A549 (cell line): ENCODE measurements around the gene MYEF2. TPM values are rescaled to one million over a fixed set of nuclear protein-coding genes. Genes with fewer than 3 reads are reported as not detected.

Source experiments
- ATAC-seq, 2 experiments: fragments of 200-7000 bp in 1 of 2; fragments of >200 bp in 1 of 2; cut with Nextera tagmentation in 1 of 2; cut with Tn5 transposase in 1 of 2; 3 replicates each; pipeline versions ENCODE4 v1.8.0 to v1.9.1; 2018 to 2020; ENCODE audit warnings: mild to moderate bottlenecking in 1 of 2, moderate library complexity in 1 of 2
- CTCF ChIA-PET: fragments of 300-600 bp; sonication (Branson Sonifier 250); formaldehyde crosslinking; extraction: SDS; loops from one replicate; lab custom pipeline; 2021; ENCODE audit warnings: antibody characterized with exemption, inconsistent platforms; lab: Yijun Ruan, JAX
- POLR2A ChIA-PET: fragments of 350-600 bp; formaldehyde crosslinking; extraction: SDS; loops from one replicate; lab custom pipeline; 2021; ENCODE audit warnings: antibody characterized with exemption, inconsistent platforms; lab: Yijun Ruan, JAX
- DNase-seq, 2 experiments: peaks; one replicate each; pipeline versions ENCODE4 v3.0.0 to v3.0.0-alpha.2; 2011 to 2016; ENCODE audit warnings: low read depth in 1 of 2, low spot score in 1 of 2
- FAIRE-seq: peaks from 2 replicates; lab custom pipeline; 2011; peaks lifted over from hg19 to GRCh38; lab: Jason Lieb, UNC
- H3K27ac ChIP-seq, 2 experiments: fragments of >200 bp; sonication (Bioruptor Twin); formaldehyde crosslinking; 3 replicates each; pipeline ENCODE4 v1.5.1; 2016 to 2017
- H3K4me1 ChIP-seq: fragments of >200 bp; sonication (Bioruptor Twin); formaldehyde crosslinking; 3 replicates; pipeline ENCODE4 v1.6.1; 2016
- H3K4me2 ChIP-seq: fragments of >200 bp; sonication (Bioruptor Twin); formaldehyde crosslinking; 3 replicates; pipeline ENCODE4 v1.6.1; 2016
- H3K4me3 ChIP-seq: fragments of >200 bp; sonication (Bioruptor Twin); formaldehyde crosslinking; 3 replicates; pipeline ENCODE4 v1.5.1; 2016
- H3K9me3 ChIP-seq: fragments of >200 bp; sonication (Bioruptor Twin); formaldehyde crosslinking; 3 replicates; pipeline ENCODE4 v1.6.1; 2016
- BHLHE40 ChIP-seq: IDR thresholded peaks from 2 replicates; pipeline ENCODE4 v1.6.1; 2012; ENCODE audit warnings: low read depth, low read length, inconsistent platforms
- CBX2 ChIP-seq: fragments of 200-600 bp; sonication (generic); IDR thresholded peaks from 2 replicates; pipeline ENCODE4 v1.6.1; 2016; ENCODE audit warnings: low read depth, mild to moderate bottlenecking, borderline replicate concordance
- CHD2 ChIP-seq: fragments of 150-350 bp; IDR thresholded peaks from 2 replicates; pipeline ENCODE4 v1.6.1; 2014; ENCODE audit warnings: low read length; ENCODE audit not compliant: partially characterized antibody
- EHF ChIP-seq: fragments of 250-450 bp; sonication (Bioruptor Pico); IDR thresholded peaks from 2 replicates; pipeline ENCODE4 v1.5.0; 2020; ENCODE audit warnings: mild to moderate bottlenecking
- EHMT2 ChIP-seq: fragments of 200-600 bp; sonication (generic); IDR thresholded peaks from 2 replicates; pipeline ENCODE4 v1.6.1; 2016; ENCODE audit warnings: antibody characterized with exemption, low read depth, mild to moderate bottlenecking, moderate library complexity
- EP300 ChIP-seq, 2 experiments: fragments of >200 bp; sonication (Bioruptor Twin); formaldehyde crosslinking; IDR thresholded peaks; 2 replicates in 1 of 2; 3 replicates in 1 of 2; pipeline ENCODE4 v1.6.1; 2016 to 2017
- FOSB ChIP-seq: fragments of 250-450 bp; sonication (Bioruptor Pico); IDR thresholded peaks from 2 replicates; pipeline ENCODE4 v1.5.0; 2020; ENCODE audit warnings: mild to moderate bottlenecking, moderate library complexity
- HOXB13 ChIP-seq: fragments of 250-450 bp; sonication (Bioruptor Pico); IDR thresholded peaks from 2 replicates; pipeline ENCODE4 v1.5.0; 2020; ENCODE audit warnings: low read depth, mild to moderate bottlenecking, moderate library complexity
- HOXB5 ChIP-seq: fragments of 250-450 bp; sonication (Bioruptor Pico); IDR thresholded peaks from 2 replicates; pipeline ENCODE4 v1.5.0; 2020; ENCODE audit warnings: mild to moderate bottlenecking, moderate library complexity
- JUN ChIP-seq, 2 experiments: fragments of >200 bp; sonication (Bioruptor Twin); formaldehyde crosslinking; IDR thresholded peaks; 2 replicates in 1 of 2; 3 replicates in 1 of 2; pipeline ENCODE4 v1.6.1; 2016 to 2017
- RARB ChIP-seq: fragments of 250-450 bp; sonication (Bioruptor Pico); IDR thresholded peaks from 2 replicates; pipeline ENCODE4 v1.8.0; 2021; ENCODE audit warnings: mild to moderate bottlenecking, moderate library complexity
- RNF2 ChIP-seq: fragments of 200-600 bp; sonication (generic); IDR thresholded peaks from 2 replicates; pipeline ENCODE4 v1.6.1; 2016; ENCODE audit warnings: low read depth, mild to moderate bottlenecking, antibody characterized with exemption, moderate library complexity, borderline replicate concordance
- TP53 ChIP-seq: fragments of 250-450 bp; sonication (Bioruptor Pico); IDR thresholded peaks from 2 replicates; pipeline ENCODE4 v1.5.0; 2021; ENCODE audit warnings: mild to moderate bottlenecking, moderate library complexity
- ZNF302 ChIP-seq: fragments of 250-450 bp; sonication (Bioruptor Pico); IDR thresholded peaks from 2 replicates; pipeline ENCODE4 v1.9.0; 2021; ENCODE audit warnings: inconsistent platforms, mild to moderate bottlenecking, moderate library complexity
- WGBS: methylation state at CpG from one replicate; pipeline ENCODE4 v1.1.6; 2017; ENCODE audit errors: missing lambda C conversion rate; 5-methylcytosine and 5-hydroxymethylcytosine counted together
- polyA plus RNA-seq, 4 experiments: library from polyadenylated mRNA; depleted of rRNA in 3 of 4; stranded (reverse); fragments of >200 nt; fragmentation: RNase III in 1 of 4; extraction: RNeasy Plus Mini Kit Qiagen cat#74134 plus additional on column Dnase treatment in 1 of 4; gene quantifications; 2 replicates in 3 of 4; 3 replicates in 1 of 4; pipeline ENCODE4 v1.2.3, GENCODE V29; 2011 to 2017
- TF ChIP-seq, protein P1 (sequence below): fragments of 150-350 bp; IDR thresholded peaks from 2 replicates; pipeline ENCODE4 v1.6.1; 2014; ENCODE audit warnings: low read depth, mild to moderate bottlenecking, low read length
- TF ChIP-seq, protein P2 (sequence below): fragments of 250-450 bp; sonication (Bioruptor Pico); IDR thresholded peaks from 2 replicates; pipeline ENCODE4 v1.5.0; 2021; ENCODE audit warnings: mild to moderate bottlenecking, moderate library complexity, borderline replicate concordance
- TF ChIP-seq, protein P3 (sequence below): fragments of >200 bp; sonication (Bioruptor Twin); formaldehyde crosslinking; IDR thresholded peaks from 3 replicates; pipeline ENCODE4 v1.5.1; 2016
- TF ChIP-seq, protein P4 (sequence below): fragments of >200 bp; sonication (Bioruptor Twin); formaldehyde crosslinking; IDR thresholded peaks from 3 replicates; pipeline ENCODE4 v1.6.1; 2016

The MYEF2 gene
- polyA plus RNA-seq, 2 of the 4 experiments (the other 2 are of a cell fraction) = 50.0 to 56.1 TPM

DNA sequence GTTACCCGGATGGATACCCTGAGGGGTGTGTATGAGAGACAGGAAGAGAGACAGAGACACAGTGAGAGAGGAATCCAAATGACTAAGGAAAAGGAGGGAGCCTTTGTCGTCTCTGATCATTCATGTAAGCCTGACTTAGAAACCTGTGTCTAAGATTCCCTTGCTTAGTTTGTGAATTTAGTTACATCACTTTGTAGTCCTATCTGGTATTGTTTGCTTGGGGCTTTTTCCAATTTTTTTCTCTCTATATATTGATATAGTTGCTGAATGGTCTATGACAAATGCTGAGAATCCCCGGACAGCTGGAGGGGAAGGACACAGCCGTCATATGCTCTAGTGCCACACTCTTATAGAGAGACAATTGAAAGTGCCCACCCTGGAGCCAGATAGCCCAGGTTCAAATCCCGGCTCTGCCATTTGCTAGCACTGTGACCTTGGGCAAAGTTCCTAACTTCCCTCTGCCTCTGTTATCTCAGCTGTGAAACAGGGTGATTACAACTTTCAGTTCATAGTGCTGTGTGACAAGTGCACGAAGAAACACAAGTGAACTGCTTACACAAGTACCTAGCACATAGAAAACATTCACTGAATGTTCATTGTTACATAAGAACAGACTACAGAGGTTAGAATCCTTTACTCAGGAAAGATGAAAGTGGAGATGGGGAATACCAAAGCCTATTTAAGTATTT, 51.3 kb downstream of the MYEF2 start:
- CTCF ChIA-PET = no interaction called here
- no peak for ATAC-seq

DNA sequence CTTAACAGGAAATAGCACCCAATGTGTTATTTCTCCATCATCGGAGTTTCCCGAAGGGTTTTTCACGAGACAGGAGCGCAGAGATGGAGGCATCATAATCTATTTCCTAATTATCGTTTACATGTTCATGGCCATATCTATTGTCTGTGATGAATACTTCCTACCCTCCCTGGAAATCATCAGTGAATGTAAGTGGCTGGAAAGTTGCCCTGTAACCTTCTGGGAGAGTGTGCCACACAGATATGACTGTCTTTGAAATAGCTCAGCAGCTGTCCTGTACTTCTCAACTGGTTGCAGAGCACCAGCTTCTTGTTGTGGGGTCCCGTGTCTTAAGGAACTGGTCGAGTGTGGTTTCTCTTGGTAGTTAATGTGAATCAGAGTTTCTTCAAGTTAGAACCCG, 56.2 kb downstream of the MYEF2 start:
- Histone ChIP-seq H3K9me3 (no peaks in the 10 kb centered on the region), H3K4me2 (no peak overlapping the region), H3K4me3 (no peak overlapping the region), H3K27ac (no peak overlapping the region), H3K4me1 (no peaks in the 10 kb centered on the region)
- 72% methylated on average over 8 of the region's 8 CpGs for WGBS
- ATAC-seq (no peak), DNase-seq (no peak), FAIRE-seq (no peak)
- CTCF ChIA-PET = interaction anchor here (0.5 to 1.5 kb wide), 3 partner anchors 10 to 740 kb away, joined by 3 to 5 read pairs (median 3); no protein-coding TSS in a partner anchor
- POLR2A ChIA-PET = no interaction called here
- TF ChIP-seq RNF2 = no peak
- no peak for TF ChIP-seq ZNF302
- no peak for TF ChIP-seq EHMT2
- TF ChIP-seq BHLHE40 = no peak
- no peak for TF ChIP-seq RARB
- TF ChIP-seq FOSB (CRISPR knock-in tag) = no peak
- TF ChIP-seq, protein P1, sequence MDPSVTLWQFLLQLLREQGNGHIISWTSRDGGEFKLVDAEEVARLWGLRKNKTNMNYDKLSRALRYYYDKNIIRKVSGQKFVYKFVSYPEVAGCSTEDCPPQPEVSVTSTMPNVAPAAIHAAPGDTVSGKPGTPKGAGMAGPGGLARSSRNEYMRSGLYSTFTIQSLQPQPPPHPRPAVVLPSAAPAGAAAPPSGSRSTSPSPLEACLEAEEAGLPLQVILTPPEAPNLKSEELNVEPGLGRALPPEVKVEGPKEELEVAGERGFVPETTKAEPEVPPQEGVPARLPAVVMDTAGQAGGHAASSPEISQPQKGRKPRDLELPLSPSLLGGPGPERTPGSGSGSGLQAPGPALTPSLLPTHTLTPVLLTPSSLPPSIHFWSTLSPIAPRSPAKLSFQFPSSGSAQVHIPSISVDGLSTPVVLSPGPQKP = no peak
- TF ChIP-seq, protein P2, sequence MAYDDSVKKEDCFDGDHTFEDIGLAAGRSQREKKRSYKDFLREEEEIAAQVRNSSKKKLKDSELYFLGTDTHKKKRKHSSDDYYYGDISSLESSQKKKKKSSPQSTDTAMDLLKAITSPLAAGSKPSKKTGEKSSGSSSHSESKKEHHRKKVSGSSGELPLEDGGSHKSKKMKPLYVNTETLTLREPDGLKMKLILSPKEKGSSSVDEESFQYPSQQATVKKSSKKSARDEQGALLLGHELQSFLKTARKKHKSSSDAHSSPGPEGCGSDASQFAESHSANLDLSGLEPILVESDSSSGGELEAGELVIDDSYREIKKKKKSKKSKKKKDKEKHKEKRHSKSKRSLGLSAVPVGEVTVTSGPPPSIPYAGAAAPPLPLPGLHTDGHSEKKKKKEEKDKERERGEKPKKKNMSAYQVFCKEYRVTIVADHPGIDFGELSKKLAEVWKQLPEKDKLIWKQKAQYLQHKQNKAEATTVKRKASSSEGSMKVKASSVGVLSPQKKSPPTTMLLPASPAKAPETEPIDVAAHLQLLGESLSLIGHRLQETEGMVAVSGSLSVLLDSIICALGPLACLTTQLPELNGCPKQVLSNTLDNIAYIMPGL (CRISPR knock-in tag) = no peak
- TF ChIP-seq JUN (IDR thresholded peaks at IDR 0.05) = no peak
- TF ChIP-seq HOXB13 = no peak
- TF ChIP-seq CHD2 = no peak
- TF ChIP-seq TP53 (CRISPR knock-in tag) = no peak
- TF ChIP-seq, protein P3, sequence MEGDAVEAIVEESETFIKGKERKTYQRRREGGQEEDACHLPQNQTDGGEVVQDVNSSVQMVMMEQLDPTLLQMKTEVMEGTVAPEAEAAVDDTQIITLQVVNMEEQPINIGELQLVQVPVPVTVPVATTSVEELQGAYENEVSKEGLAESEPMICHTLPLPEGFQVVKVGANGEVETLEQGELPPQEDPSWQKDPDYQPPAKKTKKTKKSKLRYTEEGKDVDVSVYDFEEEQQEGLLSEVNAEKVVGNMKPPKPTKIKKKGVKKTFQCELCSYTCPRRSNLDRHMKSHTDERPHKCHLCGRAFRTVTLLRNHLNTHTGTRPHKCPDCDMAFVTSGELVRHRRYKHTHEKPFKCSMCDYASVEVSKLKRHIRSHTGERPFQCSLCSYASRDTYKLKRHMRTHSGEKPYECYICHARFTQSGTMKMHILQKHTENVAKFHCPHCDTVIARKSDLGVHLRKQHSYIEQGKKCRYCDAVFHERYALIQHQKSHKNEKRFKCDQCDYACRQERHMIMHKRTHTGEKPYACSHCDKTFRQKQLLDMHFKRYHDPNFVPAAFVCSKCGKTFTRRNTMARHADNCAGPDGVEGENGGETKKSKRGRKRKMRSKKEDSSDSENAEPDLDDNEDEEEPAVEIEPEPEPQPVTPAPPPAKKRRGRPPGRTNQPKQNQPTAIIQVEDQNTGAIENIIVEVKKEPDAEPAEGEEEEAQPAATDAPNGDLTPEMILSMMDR = no peak
- no peak for TF ChIP-seq HOXB5 (CRISPR knock-in tag)

More for the DNA sequence above, 51.3 kb downstream of the MYEF2 start:
- TF ChIP-seq, protein P4, sequence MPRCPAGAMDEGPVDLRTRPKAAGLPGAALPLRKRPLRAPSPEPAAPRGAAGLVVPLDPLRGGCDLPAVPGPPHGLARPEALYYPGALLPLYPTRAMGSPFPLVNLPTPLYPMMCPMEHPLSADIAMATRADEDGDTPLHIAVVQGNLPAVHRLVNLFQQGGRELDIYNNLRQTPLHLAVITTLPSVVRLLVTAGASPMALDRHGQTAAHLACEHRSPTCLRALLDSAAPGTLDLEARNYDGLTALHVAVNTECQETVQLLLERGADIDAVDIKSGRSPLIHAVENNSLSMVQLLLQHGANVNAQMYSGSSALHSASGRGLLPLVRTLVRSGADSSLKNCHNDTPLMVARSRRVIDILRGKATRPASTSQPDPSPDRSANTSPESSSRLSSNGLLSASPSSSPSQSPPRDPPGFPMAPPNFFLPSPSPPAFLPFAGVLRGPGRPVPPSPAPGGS = no peak
- TF ChIP-seq CBX2 = no peak
- no peak for TF ChIP-seq RARB
- TF ChIP-seq EHF (CRISPR knock-in tag) = no peak
- TF ChIP-seq EP300 (IDR thresholded peaks at IDR 0.05) = no peak
- DNase-seq (no peak), FAIRE-seq (no peak)
- H3K27ac ChIP-seq = no peak overlapping the region
- POLR2A ChIA-PET = no interaction called here
- H3K4me2 ChIP-seq = no peak overlapping the region
- H3K9me3 ChIP-seq = no peaks in the 10 kb centered on the region
- H3K4me1 ChIP-seq = no peaks in the 10 kb centered on the region
- H3K4me3 ChIP-seq = no peak overlapping the region
- 66% methylated on average over 5 of the region's 6 CpGs for WGBS
